Uterus (tissue), 2 donors: ENCODE data around the gene TOP1.

ENCODE experiments used
- POLR2A ChIP-seq, 2 donors: fragments of 450-650 bp; IDR thresholded peaks; one replicate each; pipeline ENCODE4 v1.6.1; 2016; ENCODE audit warnings: antibody characterized with exemption in 2 of 2, mild to moderate bottlenecking in 1 of 2, moderate library complexity in 1 of 2
- TF ChIP-seq, protein P1 (sequence below), 4 experiments: fragments of 200-600 bp in 2 of 4; fragments of 450-650 bp in 2 of 4; sonication (generic) in 2 of 4; IDR thresholded peaks; one replicate each; pipeline ENCODE4 v1.5.1; 2016 to 2019; ENCODE audit warnings: antibody characterized with exemption in 4 of 4, mild to moderate bottlenecking in 2 of 4, moderate library complexity in 1 of 4

DNA sequence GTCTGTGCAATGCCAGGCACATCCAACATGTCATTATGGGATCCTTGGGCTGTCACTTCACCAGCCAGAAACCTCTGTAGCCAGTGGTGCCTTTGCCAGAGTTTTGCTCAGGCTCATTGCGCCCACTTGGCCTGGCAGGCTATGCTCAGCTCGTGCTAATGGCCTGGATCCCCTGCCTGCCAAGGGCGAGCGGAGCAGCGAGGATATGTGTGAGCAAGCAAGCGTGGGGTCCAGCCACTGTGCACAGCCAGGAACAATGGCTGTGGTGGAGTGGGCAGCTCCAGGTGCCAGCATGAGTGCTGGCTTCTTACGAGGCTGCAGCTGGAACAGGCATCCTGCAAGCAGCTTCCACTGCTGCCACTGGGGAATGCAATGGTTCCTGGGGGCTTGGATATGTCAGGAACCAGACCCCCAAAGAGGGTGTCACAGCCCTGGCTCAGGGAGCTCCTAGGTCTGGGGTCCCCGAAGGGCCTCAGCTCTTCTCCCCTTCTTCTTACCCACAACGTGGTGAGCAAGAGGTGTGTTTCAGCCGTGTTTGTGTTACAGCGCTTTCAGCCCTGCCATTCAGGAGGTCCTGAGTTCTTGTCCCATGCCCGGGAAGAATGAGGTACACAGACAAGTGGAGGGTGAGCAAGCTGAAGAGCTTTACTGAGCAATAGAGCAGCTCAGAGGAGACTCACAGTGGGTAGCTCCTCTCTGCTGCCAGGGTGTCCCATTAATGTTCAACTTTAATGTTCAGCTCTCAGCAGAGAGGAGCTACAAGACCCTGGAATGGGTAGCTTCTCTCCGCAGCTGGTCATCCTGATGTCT, 22.3 kb upstream of the TOP1 start:
- TF ChIP-seq, protein P1, sequence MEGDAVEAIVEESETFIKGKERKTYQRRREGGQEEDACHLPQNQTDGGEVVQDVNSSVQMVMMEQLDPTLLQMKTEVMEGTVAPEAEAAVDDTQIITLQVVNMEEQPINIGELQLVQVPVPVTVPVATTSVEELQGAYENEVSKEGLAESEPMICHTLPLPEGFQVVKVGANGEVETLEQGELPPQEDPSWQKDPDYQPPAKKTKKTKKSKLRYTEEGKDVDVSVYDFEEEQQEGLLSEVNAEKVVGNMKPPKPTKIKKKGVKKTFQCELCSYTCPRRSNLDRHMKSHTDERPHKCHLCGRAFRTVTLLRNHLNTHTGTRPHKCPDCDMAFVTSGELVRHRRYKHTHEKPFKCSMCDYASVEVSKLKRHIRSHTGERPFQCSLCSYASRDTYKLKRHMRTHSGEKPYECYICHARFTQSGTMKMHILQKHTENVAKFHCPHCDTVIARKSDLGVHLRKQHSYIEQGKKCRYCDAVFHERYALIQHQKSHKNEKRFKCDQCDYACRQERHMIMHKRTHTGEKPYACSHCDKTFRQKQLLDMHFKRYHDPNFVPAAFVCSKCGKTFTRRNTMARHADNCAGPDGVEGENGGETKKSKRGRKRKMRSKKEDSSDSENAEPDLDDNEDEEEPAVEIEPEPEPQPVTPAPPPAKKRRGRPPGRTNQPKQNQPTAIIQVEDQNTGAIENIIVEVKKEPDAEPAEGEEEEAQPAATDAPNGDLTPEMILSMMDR (IDR thresholded peaks at IDR 0.05): no peak
- TF ChIP-seq POLR2A (IDR thresholded peaks at IDR 0.05): no peak
